Measurements from ENCODE around the gene GREM2.

GRCh38 chr1:240497908-240498307 is 114.0 kb downstream of the GREM2 start:
- TF ChIP-seq CTCF (IDR thresholded peaks at IDR 0.05; ENCODE audit: low read depth, low read length) (no peak), POLR2A (IDR thresholded peaks at IDR 0.05; ENCODE audit: extremely low read depth, insufficient read length) (no peak), MYC (IDR thresholded peaks at IDR 0.05; ENCODE audit: low read depth, low read length) (no peak)
